Measurements from ENCODE around the gene GRB2. TPM values are rescaled to one million over a fixed set of nuclear protein-coding genes. Genes with fewer than 3 reads are reported as not detected.
"Not testable (repeated sequence)": the region's sequence is repeated elsewhere in the genome, so short reads cannot be mapped to it uniquely, and the experiment has no call there.

The GRB2 gene
- polyA plus RNA-seq (ENCODE audit: insufficient read length in 4 of 4) = 100 to 1,000 TPM in 2 of 4 donors, 10 to 100 TPM in 2; 91.2 to 109 (median 101) TPM

DNA sequence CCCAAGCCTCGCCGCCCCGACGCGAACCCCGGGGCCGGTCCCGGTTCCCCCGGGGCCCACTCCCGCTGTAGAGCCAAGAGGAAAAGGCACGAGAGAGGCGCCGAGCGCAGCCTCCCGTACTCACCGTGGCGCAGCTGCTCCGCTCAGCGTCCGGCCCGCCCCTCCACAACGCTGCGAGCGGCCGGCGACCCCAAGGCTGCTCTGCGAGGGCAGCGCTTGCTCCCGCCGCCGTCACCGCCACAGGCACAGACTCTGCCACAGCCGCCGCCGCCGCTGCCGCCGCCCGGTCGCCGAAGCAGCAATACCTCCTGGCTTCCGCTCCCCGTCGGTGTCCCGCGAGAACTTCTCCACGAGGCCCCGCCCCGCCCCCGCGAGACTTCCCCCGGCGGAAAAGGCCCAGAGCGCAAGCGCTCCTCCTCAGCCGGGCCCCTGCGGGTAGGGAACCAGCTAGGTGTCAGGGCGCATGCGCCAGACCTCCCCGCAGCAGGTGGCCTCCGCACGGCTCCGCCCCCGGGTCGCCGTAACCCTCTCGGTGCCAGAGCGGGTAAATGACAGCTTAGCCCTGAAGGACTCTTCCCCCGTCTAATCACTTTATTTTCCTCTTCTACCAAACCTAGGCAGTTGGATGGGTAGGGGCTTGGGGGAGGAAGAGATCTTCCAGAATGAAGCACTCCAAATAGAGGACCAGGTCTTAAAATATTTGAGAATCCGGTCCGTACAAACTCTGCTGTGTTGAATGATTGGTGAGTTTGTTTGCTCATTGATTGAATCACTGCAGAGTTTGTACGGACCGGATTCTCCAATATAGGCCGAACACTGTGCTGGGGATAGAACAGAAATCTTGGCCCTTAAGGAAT lies at the start of gene GRB2:
TSS of gene GRB2 (minus strand) at position 314 of the 857 bp plus-strand sequence. CDS start 12,050 bp downstream, outside the sequence.
- peak; percentile 76 to 94 (median 89) for DNase-seq (ENCODE audit: low read depth in 4 of 4, low spot score in 2 of 4)

GRCh38 chr17:75454672-75455071 lies 49.2 kb upstream of the GRB2 start:
- DNase-seq (ENCODE audit: low read depth in 4 of 4, low spot score in 2 of 4) = not testable (repeated sequence)

- no peak for DNase-seq (ENCODE audit: low read depth in 4 of 4, low spot score in 2 of 4)
Observed at GRCh38 chr17:75454193-75454592, 48.7 kb upstream of the GRB2 start.

DNA sequence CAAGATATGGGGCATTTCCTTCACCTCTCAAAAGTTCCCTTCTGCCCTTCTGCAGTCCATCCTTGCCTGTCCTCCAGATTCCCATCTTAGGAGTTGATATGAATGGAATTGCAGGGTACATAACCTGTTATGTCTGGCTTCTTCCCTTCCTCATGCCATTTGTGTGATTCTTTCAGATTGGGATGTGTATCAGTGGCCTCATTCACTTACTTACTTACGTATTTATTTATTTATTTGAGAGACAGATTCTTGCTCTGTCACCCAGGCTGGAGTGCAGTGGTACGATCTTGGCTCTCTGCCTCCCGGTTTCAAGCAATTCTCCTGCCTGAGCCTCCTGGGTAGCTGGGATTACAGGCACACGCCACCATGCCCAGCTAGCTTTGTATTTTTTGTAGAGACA lies 44.8 kb upstream of the GRB2 start:
- no peak for DNase-seq (ENCODE audit: low read depth in 4 of 4, low spot score in 2 of 4)

- no peak for DNase-seq (ENCODE audit: low read depth in 4 of 4, low spot score in 2 of 4)
Observed at GRCh38 chr17:75447951-75448856, 42.7 kb upstream of the GRB2 start.

GRCh38 chr17:75445896-75446295 lies 40.4 kb upstream of the GRB2 start:
- DNase-seq (ENCODE audit: low read depth in 4 of 4, low spot score in 2 of 4) = not testable (repeated sequence)

DNA sequence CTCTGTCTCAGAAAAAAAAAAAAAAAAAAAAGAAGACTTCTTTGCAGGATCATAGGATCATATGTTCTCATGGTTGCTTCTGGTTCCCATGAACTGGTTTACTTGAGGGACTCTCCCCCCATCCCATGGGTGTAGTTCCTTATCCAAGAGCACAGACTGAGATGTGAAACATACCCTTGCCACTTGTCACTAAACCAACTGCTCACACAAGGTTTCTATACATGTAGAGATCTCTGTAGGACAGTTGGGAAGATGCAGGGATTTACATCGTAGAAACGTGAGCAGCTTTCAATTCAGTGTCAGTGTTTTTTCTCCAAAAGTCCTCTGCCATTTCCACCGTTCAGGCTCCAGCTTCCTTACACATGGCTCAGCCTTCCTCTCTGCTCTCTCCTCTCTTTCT lies 39.8 kb upstream of the GRB2 start:
- no peak for DNase-seq (ENCODE audit: low read depth in 4 of 4, low spot score in 2 of 4)

DNA sequence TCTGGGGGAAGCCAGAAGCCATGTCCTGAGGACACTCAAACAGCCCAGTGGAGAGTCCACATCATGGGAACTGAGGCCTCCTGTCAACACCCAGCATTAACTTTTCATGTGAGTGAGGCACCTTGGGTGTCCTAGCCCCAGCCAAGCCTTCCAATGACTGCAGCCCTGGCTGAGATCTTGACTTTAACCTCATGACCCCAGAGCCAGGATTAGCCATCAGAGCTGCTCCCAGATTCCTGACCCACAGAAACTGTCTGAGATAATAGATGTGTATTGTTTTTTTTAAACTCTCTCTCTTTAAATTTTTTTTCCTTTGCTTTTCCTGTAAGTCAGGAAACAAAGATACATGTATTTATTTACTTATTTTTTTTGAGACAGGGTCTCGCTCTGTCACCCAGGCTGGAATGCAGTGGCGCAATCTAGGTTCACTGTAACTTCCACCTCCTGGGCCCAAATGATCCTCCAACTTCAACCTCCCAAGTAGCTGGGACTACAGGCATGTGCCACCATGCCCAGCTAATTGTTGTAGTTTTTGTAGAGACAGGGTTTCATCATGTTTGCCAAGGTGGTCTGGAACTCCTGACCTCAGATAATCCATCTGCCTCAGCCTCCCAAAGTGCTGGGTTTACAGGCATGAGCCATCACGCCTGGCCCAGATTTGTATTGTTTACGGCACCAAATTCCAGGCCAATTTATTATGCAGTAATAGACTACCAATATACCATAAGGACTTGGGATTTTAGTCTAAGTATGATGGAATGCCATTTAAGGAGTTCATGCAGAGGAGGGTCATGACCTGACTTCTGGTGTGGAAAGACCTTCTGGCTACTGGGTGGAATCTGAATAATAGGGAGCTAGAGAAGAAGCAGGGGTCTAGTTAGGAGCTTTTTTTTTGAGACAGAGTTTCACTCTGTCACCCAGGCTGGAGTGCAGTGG lies 37.0 kb upstream of the GRB2 start:
- no peak for DNase-seq (ENCODE audit: low read depth in 4 of 4, low spot score in 2 of 4)

DNA sequence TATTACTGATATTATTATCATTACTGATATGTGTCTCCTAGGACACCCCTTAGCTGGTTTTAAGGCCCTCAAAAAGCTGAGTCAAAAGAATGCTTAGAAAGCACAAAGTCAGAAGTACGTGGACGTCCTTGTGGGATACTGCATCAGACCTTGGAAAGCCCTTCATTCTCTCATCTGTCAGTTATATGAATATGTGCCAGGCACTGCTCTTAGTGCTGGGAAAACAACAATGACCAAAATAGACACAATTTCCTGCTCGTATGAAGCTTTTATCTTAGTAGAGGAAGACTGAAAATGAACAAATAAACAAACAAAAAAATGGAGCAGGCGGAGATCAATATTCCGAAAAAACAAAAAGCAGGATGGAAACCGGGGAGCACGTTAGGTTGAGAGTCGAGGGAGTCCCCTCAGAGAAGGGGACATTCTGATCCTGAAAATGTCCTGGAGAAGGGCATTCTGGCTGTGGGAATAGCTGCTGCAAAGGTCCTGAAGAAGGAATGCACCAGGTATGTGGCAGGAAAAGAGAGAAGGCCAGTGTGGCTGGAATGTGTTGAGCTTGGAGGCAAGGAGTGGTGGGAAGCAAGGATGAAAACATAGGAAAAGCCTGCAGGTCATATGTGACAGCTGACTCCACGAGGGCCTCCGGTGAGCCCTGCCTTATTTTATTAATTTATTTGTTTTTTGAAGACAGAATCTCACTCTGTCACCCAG lies 35.4 kb upstream of the GRB2 start:
- no peak for DNase-seq (ENCODE audit: low read depth in 4 of 4, low spot score in 2 of 4)

DNA sequence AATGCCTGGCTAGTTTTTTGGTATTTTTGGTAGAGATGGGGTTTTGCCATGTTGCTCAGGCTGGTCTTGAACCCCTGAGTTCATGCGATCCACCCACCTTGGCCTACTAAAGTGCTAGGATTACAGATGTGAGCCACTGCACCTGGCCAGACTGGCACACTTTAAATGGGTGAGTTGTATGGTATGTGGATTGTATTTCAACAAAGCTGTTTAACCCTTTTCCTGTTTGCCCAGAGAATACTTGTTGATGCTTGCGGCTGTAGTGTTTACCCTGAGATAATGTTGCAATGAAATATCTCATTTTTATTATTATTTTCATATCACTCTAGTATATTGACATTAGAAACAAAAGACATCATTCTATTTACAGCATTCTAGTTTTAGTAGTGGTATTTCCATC lies 33.8 kb upstream of the GRB2 start:
- no peak for DNase-seq (ENCODE audit: low read depth in 4 of 4, low spot score in 2 of 4)

DNA sequence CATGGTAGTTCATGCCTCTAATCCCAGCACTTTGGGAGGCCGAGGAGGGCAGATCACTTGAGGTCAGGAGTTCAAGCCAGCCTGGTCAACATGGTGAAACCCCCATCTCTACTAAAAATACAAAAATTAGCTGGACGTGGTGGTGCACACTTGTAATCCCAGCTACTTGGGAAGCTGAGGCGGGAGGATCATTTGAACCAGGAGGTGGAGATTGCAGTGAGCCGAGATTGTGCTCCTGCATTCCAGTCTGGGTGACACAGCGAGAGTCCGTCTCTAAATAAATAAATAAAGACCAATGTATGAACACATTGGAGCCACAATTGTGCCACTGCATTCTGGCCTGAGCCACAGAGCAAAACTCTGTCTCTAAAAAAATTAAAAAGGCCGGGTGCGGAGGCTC lies 31.9 kb upstream of the GRB2 start:
- not testable (repeated sequence) for DNase-seq (ENCODE audit: low read depth in 4 of 4, low spot score in 2 of 4)

GRCh38 chr17:75434433-75434832 lies 29.0 kb upstream of the GRB2 start:
- not testable (repeated sequence) for DNase-seq (ENCODE audit: low read depth in 4 of 4, low spot score in 2 of 4)

- no peak for DNase-seq (ENCODE audit: low read depth in 4 of 4, low spot score in 2 of 4)
Observed at GRCh38 chr17:75433218-75433783, 27.8 kb upstream of the GRB2 start.

DNA sequence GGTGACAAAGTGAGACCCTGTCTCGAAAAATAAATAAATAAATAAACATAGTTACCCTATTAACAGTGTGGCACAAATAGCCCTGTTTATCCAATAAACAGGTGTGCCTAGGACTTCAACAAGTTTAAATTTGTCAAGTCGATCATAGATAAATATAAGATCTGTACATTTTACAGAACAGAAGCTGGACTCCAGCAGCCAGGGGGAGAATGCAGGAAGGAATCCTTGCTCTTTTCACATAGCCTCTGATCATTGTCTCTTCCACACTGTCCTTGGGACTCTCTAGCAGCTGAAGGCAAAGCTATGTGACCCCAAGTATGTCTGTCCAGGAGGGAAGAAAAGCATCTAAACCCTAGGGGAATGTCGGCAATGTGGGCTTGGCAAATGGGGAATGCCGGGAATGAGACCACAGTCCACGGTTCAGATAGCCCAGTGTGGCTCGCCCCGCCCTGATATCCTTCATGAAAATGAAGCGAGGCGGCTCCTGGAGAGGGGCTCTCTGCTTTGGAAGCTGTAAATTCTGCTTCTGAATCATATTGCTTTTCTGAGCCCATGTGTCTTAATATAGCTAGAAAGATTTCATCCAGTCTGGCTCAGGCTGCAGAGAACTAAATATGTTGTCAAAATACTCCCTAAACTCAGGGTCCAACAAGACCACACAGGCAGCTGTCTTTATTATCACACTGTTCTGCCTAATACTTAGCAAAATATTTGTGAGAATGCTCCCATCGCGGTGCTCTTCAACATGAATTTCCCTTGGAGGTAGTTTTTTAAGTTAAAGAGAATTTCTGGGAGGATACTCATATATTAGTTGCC lies 24.9 kb upstream of the GRB2 start:
- DNase-seq (ENCODE audit: low read depth in 4 of 4, low spot score in 2 of 4) = no peak

DNA sequence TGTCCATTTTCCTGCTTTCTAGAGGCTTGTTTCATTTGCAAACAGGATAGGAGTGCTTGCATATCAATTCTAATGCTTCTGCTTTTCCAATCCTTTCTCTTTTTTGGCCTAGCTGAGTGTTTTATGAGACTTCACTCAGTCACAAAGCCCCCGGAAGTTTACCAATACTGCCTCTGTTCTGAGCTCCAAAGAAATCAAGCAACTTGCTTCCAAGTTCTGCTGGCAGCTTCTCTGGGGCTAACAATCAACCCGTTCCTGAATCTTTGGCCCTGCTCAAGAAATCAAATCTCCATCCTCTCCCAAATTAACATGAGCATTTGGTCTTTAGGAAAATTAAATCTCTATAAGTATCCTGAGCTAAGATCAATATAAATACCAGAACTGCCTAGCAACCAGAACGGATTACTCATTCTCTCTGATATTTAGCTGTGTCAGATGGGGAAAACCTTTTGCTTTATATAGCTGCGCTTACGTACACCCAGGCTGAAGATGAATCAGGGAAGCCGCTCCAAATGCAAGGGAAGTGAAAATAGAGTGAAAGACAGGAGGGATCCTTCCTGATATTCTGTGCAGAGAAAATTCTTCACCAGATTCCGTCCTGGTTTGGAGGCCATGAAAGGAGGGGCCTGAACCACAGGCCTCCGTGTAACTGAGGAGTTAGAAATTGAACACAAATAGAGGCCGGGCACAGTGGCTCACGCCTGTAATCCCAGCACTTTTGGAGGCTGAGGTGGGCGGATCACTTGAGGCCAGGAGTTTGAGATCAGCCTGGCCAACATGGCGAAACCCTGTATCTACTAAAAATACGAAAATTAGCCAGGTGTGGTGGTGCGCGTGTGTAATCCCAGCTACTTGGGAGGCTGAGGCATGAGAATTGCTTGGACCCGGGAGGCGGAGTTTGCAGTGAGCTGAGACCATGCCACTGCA lies 23.3 kb upstream of the GRB2 start:
- no peak for DNase-seq (ENCODE audit: low read depth in 4 of 4, low spot score in 2 of 4)

- DNase-seq (ENCODE audit: low read depth in 4 of 4, low spot score in 2 of 4) = no peak
Observed at GRCh38 chr17:75418531-75418930, 13.1 kb upstream of the GRB2 start.

GRCh38 chr17:75417054-75417580 lies 11.6 kb upstream of the GRB2 start:
- DNase-seq (ENCODE audit: low read depth in 4 of 4, low spot score in 2 of 4) = no peak

All from left renal cortex interstitium (tissue), 4 donors.